ENCODE data around the gene ACSS2. TPM values are rescaled to one million over a fixed set of nuclear protein-coding genes. Genes with fewer than 3 reads are reported as not detected.

ACSS2 gene
- total RNA-seq, 2 experiments from 2014 or later: 27.4 to 29.6 TPM

DNA sequence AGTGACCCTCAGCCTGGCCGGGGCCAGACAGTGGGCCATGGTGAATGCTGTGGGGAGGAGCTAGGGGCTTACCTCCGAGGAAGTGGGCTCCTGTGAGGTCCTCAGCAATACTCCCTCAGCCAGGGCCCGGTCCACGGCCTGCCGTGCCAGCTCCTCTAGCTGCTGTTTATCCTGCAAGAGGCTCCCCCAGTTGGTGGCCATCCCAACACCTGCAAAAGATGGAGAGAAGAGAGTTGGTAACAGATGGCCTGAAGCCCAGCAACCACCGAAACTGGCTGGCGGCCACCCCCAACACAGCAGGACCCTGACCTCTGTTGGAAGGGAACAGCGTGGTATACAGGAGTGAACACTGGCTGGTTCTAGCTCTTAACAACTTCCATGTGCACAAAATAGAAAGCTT lies 75.2 kb downstream of the ACSS2 start:
- DNase-seq: no peak
- H3K9me3 Mint-ChIP-seq: no peaks in the 10 kb centered on the region
- no peaks in the 10 kb centered on the region for H3K27me3 Mint-ChIP-seq
- H3K4me1 Mint-ChIP-seq: peaks cover 25% of the 10 kb centered on the region
- H3K27ac Mint-ChIP-seq: no peak overlapping the region
- POLR2A ChIA-PET: interaction anchor here (0.7 kb wide), 1 partner anchor 503 kb away, joined by 4 read pairs; no protein-coding TSS in a partner anchor
- H3K36me3 Mint-ChIP-seq: peaks cover 9% of the 10 kb centered on the region
- H3K4me3 Mint-ChIP-seq: no peak overlapping the region
- ATAC-seq (ENCODE audit: low read depth): no peak

DNA sequence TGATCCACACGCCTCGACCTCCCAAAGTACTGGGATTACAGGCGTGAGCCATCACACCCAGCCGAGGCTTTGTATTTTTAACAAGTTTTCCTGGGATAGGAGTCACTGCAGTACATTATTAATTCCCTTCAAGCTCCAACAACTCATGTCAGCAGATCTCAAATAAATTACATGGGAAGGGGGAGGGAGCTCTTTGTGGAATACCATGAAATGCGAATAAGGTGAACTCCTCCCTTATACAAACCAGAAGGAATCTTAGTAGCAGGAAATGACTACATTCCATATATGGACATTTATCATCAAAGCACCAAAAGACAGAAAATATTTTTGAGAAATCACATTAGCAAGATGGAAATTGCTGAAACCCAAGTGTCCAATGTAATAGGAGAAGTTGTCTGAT lies 76.3 kb downstream of the ACSS2 start:
- POLR2A ChIA-PET: no interaction called here

DNA sequence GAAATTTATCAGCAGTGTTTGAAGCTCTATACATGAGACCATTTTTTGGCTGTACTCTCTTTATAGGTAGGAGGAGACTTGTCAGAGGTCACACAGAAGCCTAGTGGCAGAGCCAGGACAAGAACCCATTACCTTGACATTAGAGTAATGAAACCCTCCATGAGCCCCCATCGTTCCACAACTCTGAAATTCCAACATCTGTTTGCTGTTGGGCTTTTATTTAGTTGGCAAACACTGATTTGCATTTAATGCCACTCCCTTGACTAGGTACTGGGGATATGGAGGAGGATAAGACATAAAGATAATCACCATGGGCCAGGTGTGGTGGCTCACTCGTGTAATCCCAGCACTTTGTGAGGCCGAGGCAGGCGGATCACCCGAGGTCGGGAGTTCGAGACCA lies 77.5 kb downstream of the ACSS2 start:
- POLR2A ChIA-PET: interaction anchor here (0.6 to 0.7 kb wide), 2 partner anchors 81 to 217 kb away, joined by 4 to 5 read pairs; no protein-coding TSS in a partner anchor
- Mint-ChIP-seq H3K27me3 (peaks cover 3% of the 10 kb centered on the region), H3K36me3 (peaks cover 12% of the 10 kb centered on the region), H3K27ac (no peak overlapping the region), H3K9me3 (peaks cover 2% of the 10 kb centered on the region), H3K4me3 (peak overlapping the region; percentile 38), H3K4me1 (peaks cover 25% of the 10 kb centered on the region)
- ATAC-seq (ENCODE audit: low read depth) (no peak), DNase-seq (no peak)

More for the DNA sequence above, 76.3 kb downstream of the ACSS2 start:
- DNase-seq (no peak), ATAC-seq (ENCODE audit: low read depth) (no peak)
- Mint-ChIP-seq H3K27ac (no peak overlapping the region), H3K9me3 (peaks cover 2% of the 10 kb centered on the region), H3K36me3 (peaks cover 12% of the 10 kb centered on the region), H3K4me3 (no peak overlapping the region), H3K27me3 (peaks cover 3% of the 10 kb centered on the region), H3K4me1 (peaks cover 25% of the 10 kb centered on the region)

DNA sequence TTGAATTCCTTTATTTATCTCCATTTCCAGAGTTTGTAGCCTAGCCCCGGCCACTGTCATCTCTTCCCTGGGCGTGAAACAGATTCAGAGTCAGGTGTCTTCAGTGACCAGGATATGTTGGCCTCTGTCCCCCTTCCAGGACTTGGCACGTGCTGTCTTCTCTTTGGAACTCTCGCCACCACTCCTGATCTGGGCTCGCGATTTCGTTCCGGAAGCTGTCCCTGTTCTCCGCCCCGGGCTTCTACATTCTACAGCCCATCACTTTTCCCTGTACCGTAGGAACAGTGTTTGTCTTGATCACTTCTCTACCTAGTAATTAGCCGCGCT lies 78.5 kb downstream of the ACSS2 start:
- POLR2A ChIA-PET: interaction anchor here (0.6 to 3.6 kb wide), 3 partner anchors 70 to 130 kb away, joined by 4 to 44 read pairs (median 4); partner anchors contain the start of genes ACSS2, GGT7 and NCOA6
- peaks cover 3% of the 10 kb centered on the region for H3K27me3 Mint-ChIP-seq

GRCh38 chr20:34955231-34956040 lies 79.0 kb downstream of the ACSS2 start, which contains the start of the genes GSS and MYH7B:
TSS of gene GSS (minus strand) at chr20:34955806. CDS start at chr20:34951852, 3,954 bp downstream.
TSS of gene MYH7B (plus strand) at chr20:34955868. CDS start at chr20:34978006, 22,138 bp downstream.
- Mint-ChIP-seq H3K9me3 (peaks cover 2% of the 10 kb centered on the region), H3K36me3 (peaks cover 2% of the 10 kb centered on the region), H3K27me3 (peaks cover 3% of the 10 kb centered on the region), H3K4me1 (peaks cover 23% of the 10 kb centered on the region), H3K4me3 (peak within 1 kb of the TSS; percentile 98), H3K27ac (peak within 1 kb of the TSS; percentile 91)
- ATAC-seq (ENCODE audit: low read depth) (peak; percentile 98), DNase-seq (peak; percentile 100)
- POLR2A ChIA-PET: interaction anchor here (0.6 to 3.6 kb wide), 3 partner anchors 69 to 130 kb away, joined by 4 to 44 read pairs (median 4); partner anchors contain the start of genes ACSS2, GGT7 and NCOA6

More for the DNA sequence above, 78.5 kb downstream of the ACSS2 start:
- Mint-ChIP-seq H3K36me3 (peaks cover 6% of the 10 kb centered on the region), H3K4me1 (peaks cover 23% of the 10 kb centered on the region), H3K4me3 (peak overlapping the region; percentile 98), H3K27ac (peak overlapping the region; percentile 91), H3K9me3 (peaks cover 2% of the 10 kb centered on the region)
- no peak for ATAC-seq (ENCODE audit: low read depth)
- DNase-seq: no peak

GRCh38 chr20:34956041-34956458 lies 79.6 kb downstream of the ACSS2 start:
- H3K36me3 Mint-ChIP-seq: peaks cover 2% of the 10 kb centered on the region
- peaks cover 26% of the 10 kb centered on the region for H3K4me1 Mint-ChIP-seq
- no peak for DNase-seq
- peak overlapping the region; percentile 91 for H3K27ac Mint-ChIP-seq
- peaks cover 3% of the 10 kb centered on the region for H3K27me3 Mint-ChIP-seq
- peak overlapping the region; percentile 98 for H3K4me3 Mint-ChIP-seq
- POLR2A ChIA-PET: interaction anchor here (2.1 to 3.6 kb wide), 2 partner anchors 81 to 131 kb away, joined by 4 to 44 read pairs; partner anchors contain the start of genes ACSS2, GGT7 and NCOA6
- peaks cover 2% of the 10 kb centered on the region for H3K9me3 Mint-ChIP-seq
- ATAC-seq (ENCODE audit: low read depth): no peak

DNA sequence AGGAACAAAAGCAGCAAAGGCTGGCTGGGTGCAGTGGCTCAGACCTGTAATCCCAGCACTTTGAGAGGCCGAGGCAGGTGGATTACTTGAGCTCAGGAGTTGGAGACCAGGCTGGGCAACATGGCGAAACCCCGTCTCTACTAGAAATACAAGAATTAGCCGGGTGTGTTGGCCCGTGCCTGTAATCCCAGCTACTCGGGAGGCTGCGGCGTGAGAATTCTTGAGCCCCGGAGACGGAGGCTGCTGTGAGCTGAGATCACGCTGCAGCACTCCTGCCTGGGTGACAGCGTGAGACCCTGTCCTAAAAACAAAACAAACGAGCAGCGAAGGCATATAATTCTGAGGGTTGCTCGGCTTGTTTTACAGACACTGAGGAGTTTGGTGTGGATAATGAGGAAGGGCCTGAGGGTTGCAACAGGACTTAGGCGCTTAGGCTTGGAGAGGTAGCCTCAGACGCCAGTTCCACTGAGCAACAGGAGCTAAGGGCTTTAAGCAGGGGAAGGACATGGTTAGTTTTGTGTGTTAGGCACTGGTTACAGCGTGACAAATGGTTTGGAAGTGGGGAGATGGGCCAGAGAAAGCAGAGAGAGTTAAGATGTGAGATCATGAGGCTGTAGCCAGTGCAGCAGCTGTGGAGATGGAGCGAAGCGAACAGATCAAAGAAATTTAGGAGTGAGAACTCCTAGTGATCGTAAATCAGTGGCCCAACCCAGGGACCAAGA lies 80.5 kb downstream of the ACSS2 start:
- ATAC-seq (ENCODE audit: low read depth) (no peak), DNase-seq (no peak)
- peaks cover 26% of the 10 kb centered on the region for H3K4me1 Mint-ChIP-seq
- peaks cover 2% of the 10 kb centered on the region for H3K9me3 Mint-ChIP-seq
- peak overlapping the region; percentile 40 for H3K27ac Mint-ChIP-seq
- peaks cover 3% of the 10 kb centered on the region for H3K27me3 Mint-ChIP-seq
- POLR2A ChIA-PET: interaction anchor here (2.1 to 3.6 kb wide), 2 partner anchors 82 to 132 kb away, joined by 4 to 44 read pairs; partner anchors contain the start of genes ACSS2, GGT7 and NCOA6
- H3K4me3 Mint-ChIP-seq: peak overlapping the region; percentile 98
- peaks cover 2% of the 10 kb centered on the region for H3K36me3 Mint-ChIP-seq

- H3K27ac Mint-ChIP-seq: no peak overlapping the region
Observed at GRCh38 chr20:34964486-34964885, 88.1 kb downstream of the ACSS2 start.

DNA sequence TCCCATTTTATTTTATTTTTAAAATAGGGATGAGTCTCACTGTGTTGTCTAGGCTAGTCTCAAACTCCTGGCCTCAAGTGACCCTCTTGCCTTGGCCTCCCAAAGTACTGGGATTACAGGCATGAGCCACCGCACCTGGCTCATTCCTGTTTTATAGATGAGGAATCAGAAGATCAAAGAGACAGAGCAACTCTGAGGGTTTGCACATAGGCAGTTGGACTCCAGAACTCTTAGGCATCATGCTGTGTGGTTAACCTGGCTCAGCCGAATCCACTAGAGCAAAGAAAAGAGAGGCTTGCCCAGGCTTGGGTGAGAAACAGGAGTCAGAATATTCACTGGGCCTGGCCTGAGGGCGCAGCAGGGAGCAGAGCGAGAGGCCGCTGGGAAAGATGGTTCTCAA lies 88.6 kb downstream of the ACSS2 start:
- H3K9me3 Mint-ChIP-seq: no peaks in the 10 kb centered on the region
- no peaks in the 10 kb centered on the region for H3K36me3 Mint-ChIP-seq
- H3K27me3 Mint-ChIP-seq: no peaks in the 10 kb centered on the region
- peaks cover 4% of the 10 kb centered on the region for H3K4me1 Mint-ChIP-seq
- no peak for DNase-seq
- POLR2A ChIA-PET: no interaction called here
- no peak for ATAC-seq (ENCODE audit: low read depth)
- H3K4me3 Mint-ChIP-seq: no peak overlapping the region
- H3K27ac Mint-ChIP-seq: no peak overlapping the region

More at GRCh38 chr20:34964486-34964885, 88.1 kb downstream of the ACSS2 start:
- ATAC-seq (ENCODE audit: low read depth) (no peak), DNase-seq (no peak)
- POLR2A ChIA-PET: no interaction called here
- H3K4me3 Mint-ChIP-seq: no peak overlapping the region
- no peaks in the 10 kb centered on the region for H3K36me3 Mint-ChIP-seq
- peaks cover 4% of the 10 kb centered on the region for H3K4me1 Mint-ChIP-seq
- H3K9me3 Mint-ChIP-seq: no peaks in the 10 kb centered on the region
- no peaks in the 10 kb centered on the region for H3K27me3 Mint-ChIP-seq

DNA sequence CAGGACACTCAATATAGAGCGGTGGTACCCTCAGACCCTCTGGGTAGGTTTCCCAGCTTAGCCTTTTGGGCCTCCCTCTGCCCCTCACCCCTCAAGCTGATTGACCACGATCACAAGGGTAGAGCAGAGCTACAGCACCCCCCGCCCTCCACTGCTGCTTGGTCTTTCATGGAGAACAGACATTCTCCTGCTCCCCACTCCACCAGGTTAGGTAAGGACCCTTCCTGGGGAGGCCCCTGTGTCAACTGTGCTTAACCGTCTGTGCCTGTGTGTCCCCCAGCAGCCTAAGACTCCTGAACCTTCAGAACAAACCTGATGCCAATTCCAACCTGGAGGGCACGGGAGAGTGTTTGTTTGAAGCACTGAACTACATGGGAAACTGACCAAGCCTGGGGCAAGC lies 91.0 kb downstream of the ACSS2 start:
- POLR2A ChIA-PET: no interaction called here
- H3K9me3 Mint-ChIP-seq: no peaks in the 10 kb centered on the region
- DNase-seq (no peak), ATAC-seq (ENCODE audit: low read depth) (no peak)
- no peak overlapping the region for H3K27ac Mint-ChIP-seq
- H3K4me1 Mint-ChIP-seq: no peaks in the 10 kb centered on the region
- no peaks in the 10 kb centered on the region for H3K36me3 Mint-ChIP-seq
- H3K4me3 Mint-ChIP-seq: no peak overlapping the region
- H3K27me3 Mint-ChIP-seq: no peaks in the 10 kb centered on the region

DNA sequence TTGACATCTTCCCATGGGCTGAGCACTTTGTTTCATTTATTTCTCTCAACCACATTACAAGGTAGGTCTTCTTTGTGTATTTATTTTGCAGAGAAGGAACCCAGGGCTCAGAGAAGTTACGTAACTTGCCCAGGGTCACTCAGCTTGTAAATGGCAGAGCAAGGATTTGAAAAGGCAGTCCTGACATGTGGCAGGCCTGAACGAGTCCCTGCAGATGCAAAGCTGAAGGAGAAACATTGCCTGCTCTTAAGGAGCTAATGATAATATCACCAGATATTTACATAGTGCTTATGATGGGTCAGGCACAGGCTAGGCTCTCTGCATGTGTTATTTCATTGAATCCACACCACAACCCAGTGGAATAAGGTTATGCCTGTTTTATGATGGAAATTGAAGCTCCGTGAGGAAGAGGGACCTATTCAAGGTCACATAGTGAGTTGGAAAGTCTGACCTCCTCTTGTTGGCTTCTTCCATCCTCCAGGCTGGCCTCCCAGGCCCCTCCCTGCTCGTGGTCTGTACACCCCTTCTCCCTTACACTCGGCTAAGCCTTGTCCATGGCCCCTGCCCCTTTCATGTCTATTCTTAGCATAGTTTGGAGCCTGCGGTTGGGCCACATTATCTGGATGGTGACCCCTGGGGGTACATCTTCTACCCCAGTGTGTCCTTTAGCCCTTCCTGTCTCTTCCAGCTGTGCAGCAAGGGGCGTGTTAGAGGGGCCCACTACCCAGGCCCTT lies 91.8 kb downstream of the ACSS2 start:
- POLR2A ChIA-PET: no interaction called here
- H3K27ac Mint-ChIP-seq: no peak overlapping the region
- peaks cover 3% of the 10 kb centered on the region for H3K27me3 Mint-ChIP-seq
- no peak for ATAC-seq (ENCODE audit: low read depth)
- H3K9me3 Mint-ChIP-seq: no peaks in the 10 kb centered on the region
- H3K36me3 Mint-ChIP-seq: no peaks in the 10 kb centered on the region
- H3K4me3 Mint-ChIP-seq: no peak overlapping the region
- DNase-seq: no peak
- no peaks in the 10 kb centered on the region for H3K4me1 Mint-ChIP-seq

GRCh38 chr20:34970193-34970840 lies 93.9 kb downstream of the ACSS2 start:
- ATAC-seq (ENCODE audit: low read depth): no peak
- no peak for DNase-seq
- H3K36me3 Mint-ChIP-seq: no peaks in the 10 kb centered on the region
- no peak overlapping the region for H3K27ac Mint-ChIP-seq
- POLR2A ChIA-PET: no interaction called here
- H3K9me3 Mint-ChIP-seq: no peaks in the 10 kb centered on the region
- no peak overlapping the region for H3K4me3 Mint-ChIP-seq
- peaks cover 6% of the 10 kb centered on the region for H3K27me3 Mint-ChIP-seq
- H3K4me1 Mint-ChIP-seq: no peaks in the 10 kb centered on the region

Data from activated naive CD8-positive, alpha-beta T cell treated with anti-CD3 and anti-CD28 coated beads, Interleukin-2, amount 10 ng/mL, durations not matched to agents 7 days and 5 days (primary cell).